Loucy (cell line): ENCODE data around the gene SPRR1A.
"Not testable (repeated sequence)": the region's sequence is repeated elsewhere in the genome, so short reads cannot be mapped to it uniquely, and the experiment has no call there.

Source experiments
- H2AFZ ChIP-seq: fragments of 200-600 bp; sonication (generic); 2 replicates; pipeline ENCODE4 v1.6.0; 2016; ENCODE audit warnings: antibody characterized with exemption, mild to moderate bottlenecking, low read length, moderate library complexity
- H3F3A ChIP-seq: fragments of 200-600 bp; 2 replicates; pipeline ENCODE4 v1.6.0; 2016; ENCODE audit warnings: antibody characterized with exemption, low read depth, mild to moderate bottlenecking
- H3K27me3 ChIP-seq: fragments of 200-600 bp; sonication (generic); 2 replicates; pipeline ENCODE4 v1.6.1; 2014; ENCODE audit warnings: low read length, mild to moderate bottlenecking; ENCODE audit not compliant: insufficient read depth, poor library complexity, severe bottlenecking
- H3K36me3 ChIP-seq: fragments of 200-600 bp; sonication (generic); 2 replicates; pipeline ENCODE4 v1.6.1; 2016; ENCODE audit warnings: low read length; ENCODE audit not compliant: insufficient read depth
- H3K4me1 ChIP-seq: fragments of 200-600 bp; sonication (generic); 2 replicates; pipeline ENCODE4 v1.5.1; 2014; ENCODE audit warnings: low read length, mild to moderate bottlenecking; ENCODE audit not compliant: insufficient read depth, poor library complexity, severe bottlenecking
- H3K4me2 ChIP-seq: fragments of 200-600 bp; sonication (generic); 2 replicates; pipeline ENCODE4 v1.6.0; 2014; ENCODE audit warnings: antibody characterized with exemption, low read length, low read depth, mild to moderate bottlenecking; ENCODE audit not compliant: poor library complexity, severe bottlenecking
- H3K4me3 ChIP-seq: fragments of 200-600 bp; sonication (generic); 2 replicates; pipeline ENCODE4 v1.5.1; 2014; ENCODE audit warnings: low read length, mild to moderate bottlenecking, mixed read lengths; ENCODE audit not compliant: poor library complexity, severe bottlenecking
- H3K79me2 ChIP-seq: fragments of 200-600 bp; sonication (generic); 2 replicates; pipeline ENCODE4 v1.6.1; 2014; ENCODE audit warnings: low read length; ENCODE audit not compliant: insufficient read depth
- H3K9ac ChIP-seq: fragments of 200-600 bp; sonication (generic); 2 replicates; pipeline ENCODE4 v1.6.0; 2014; ENCODE audit warnings: mild to moderate bottlenecking, low read depth, low read length, moderate library complexity; ENCODE audit not compliant: poor library complexity, severe bottlenecking
- H3K9me2 ChIP-seq: fragments of 200-600 bp; sonication (generic); replicated peaks from 2 replicates; pipeline ENCODE4 v1.6.1; 2016; ENCODE audit warnings: low read depth, low read length, mixed read lengths
- H3K9me3 ChIP-seq: fragments of 200-600 bp; sonication (generic); 2 replicates; pipeline ENCODE4 v1.6.1; 2014; ENCODE audit warnings: mild to moderate bottlenecking, antibody characterized with exemption, low read length, low read depth; ENCODE audit not compliant: insufficient read depth
- H4K20me1 ChIP-seq: fragments of 200-600 bp; sonication (generic); 2 replicates; pipeline ENCODE4 v1.6.0; 2014; ENCODE audit warnings: antibody characterized with exemption, low read length, mild to moderate bottlenecking; ENCODE audit not compliant: insufficient read depth, poor library complexity, severe bottlenecking
- CTCF ChIP-seq: fragments of 200-600 bp; sonication (generic); conservative IDR thresholded peaks from 2 replicates; pipeline ENCODE4 v1.5.1; 2014; ENCODE audit warnings: mild to moderate bottlenecking, antibody characterized with exemption, low read length
- EZH2phosphoT487 ChIP-seq: fragments of 200-600 bp; IDR thresholded peaks from 2 replicates; pipeline ENCODE4 v1.6.1; 2018; ENCODE audit warnings: antibody characterized with exemption, mild to moderate bottlenecking, moderate library complexity, borderline replicate concordance

SPRR1A gene

GRCh38 chr1:153001382-153001781, 17.5 kb downstream of the SPRR1A start, which contains the start of gene SPRR3:
SPRR3 (plus strand) TSS chr1:153001749; CDS start chr1:153003021, 1,272 bp downstream.
- TF ChIP-seq EZH2phosphoT487 (no peak), CTCF (no peak)
- no peak within 1 kb of the TSS for H3K9ac ChIP-seq
- H3K9me2 ChIP-seq: no peaks in the 10 kb centered on the region
- no peak within 1 kb of the TSS for H3K4me2 ChIP-seq
- H4K20me1 ChIP-seq: no peaks in the 10 kb centered on the region
- H3F3A ChIP-seq: no peaks in the 10 kb centered on the region
- H3K36me3 ChIP-seq: no peaks in the 10 kb centered on the region
- no peaks in the 10 kb centered on the region for H3K4me1 ChIP-seq
- H3K27me3 ChIP-seq: no peaks in the 10 kb centered on the region
- no peaks in the 10 kb centered on the region for H3K9me3 ChIP-seq
- H3K79me2 ChIP-seq: no peaks in the 10 kb centered on the region
- H2AFZ ChIP-seq: no peak within 1 kb of the TSS
- H3K4me3 ChIP-seq: no peak within 1 kb of the TSS

DNA sequence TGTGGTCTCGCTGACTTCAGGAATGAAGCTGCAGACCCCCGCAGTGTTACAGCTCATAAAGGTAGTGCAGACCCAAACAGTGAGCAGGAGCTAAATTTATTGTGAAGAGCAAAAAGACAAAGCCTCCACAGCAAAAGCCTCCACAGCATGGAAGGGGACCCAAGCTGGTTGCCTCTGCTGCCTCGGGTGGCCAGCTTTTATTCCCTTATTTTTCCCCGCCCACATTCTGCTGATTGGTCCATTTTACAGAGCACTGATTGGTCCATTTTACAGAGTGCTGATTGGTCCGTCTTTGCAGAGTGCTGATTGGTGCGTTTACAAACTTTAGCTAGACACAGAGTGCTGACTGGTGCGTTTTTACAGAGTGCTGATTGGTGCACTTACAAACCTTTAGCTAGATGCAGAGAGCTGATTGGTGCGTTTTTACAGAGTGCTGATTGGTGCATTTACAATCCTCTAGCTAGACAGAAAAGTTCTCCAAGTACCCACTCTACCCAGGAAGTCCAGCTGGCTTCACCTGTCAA, 27.4 kb downstream of the SPRR1A start:
- not testable (repeated sequence) for H3K4me1 ChIP-seq, H2AFZ ChIP-seq

DNA sequence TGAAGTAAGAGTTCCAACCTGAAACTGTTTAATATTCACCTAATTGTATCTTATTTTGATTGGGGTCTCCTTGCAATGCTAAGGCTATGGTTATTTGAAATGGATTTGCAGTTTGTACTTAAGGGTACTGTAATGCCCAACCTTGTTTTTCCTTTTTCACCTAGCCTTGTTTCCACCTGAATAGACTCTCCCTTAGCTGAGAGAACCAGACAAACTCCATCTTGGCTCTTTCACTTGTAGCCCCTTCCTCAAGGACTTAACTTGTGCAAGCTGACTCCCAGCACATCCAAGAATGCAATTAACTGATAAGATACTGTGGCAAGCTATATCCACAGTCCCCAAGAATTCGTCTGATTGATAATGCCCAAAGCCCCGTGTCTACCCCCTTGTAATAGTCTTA, 37.9 kb downstream of the SPRR1A start:
- H3K9me3 ChIP-seq, H4K20me1 ChIP-seq, H2AFZ ChIP-seq, H3K4me3 ChIP-seq, H3K27me3 ChIP-seq, H3K79me2 ChIP-seq, H3K4me1 ChIP-seq, H3K9ac ChIP-seq, H3K4me2 ChIP-seq, H3K36me3 ChIP-seq, H3K9me2 ChIP-seq, H3F3A ChIP-seq: not testable (repeated sequence)

More for the DNA sequence above, 27.4 kb downstream of the SPRR1A start:
- H4K20me1 ChIP-seq, H3K9me2 ChIP-seq, H3F3A ChIP-seq, H3K27me3 ChIP-seq, H3K4me3 ChIP-seq, H3K4me2 ChIP-seq, H3K9me3 ChIP-seq, H3K36me3 ChIP-seq, H3K9ac ChIP-seq, H3K79me2 ChIP-seq: not testable (repeated sequence)

DNA sequence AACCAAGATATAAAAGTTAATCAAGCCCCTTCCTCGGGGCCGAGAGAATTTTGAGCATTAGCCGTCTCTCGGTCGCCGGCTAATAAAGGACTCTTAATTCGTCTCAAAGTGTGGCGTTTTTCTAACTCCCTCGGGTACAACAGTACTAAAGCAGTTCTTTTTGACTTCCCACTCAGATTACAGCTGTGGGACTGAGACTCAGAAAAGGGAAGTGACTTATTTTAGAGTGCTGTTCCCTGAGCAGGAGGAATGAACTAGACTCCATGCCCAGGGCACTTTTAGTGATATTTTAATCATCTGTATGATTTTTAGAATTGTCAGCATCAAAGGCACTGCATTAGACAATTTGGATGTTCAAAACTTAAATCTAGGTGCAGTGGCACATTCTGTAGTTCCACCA, 38.5 kb downstream of the SPRR1A start:
- not testable (repeated sequence) for H3K79me2 ChIP-seq, H3K9ac ChIP-seq, H3K36me3 ChIP-seq, H2AFZ ChIP-seq, H4K20me1 ChIP-seq, H3K9me3 ChIP-seq, H3K9me2 ChIP-seq, H3K4me2 ChIP-seq, H3K4me1 ChIP-seq, H3F3A ChIP-seq, H3K4me3 ChIP-seq, H3K27me3 ChIP-seq

DNA sequence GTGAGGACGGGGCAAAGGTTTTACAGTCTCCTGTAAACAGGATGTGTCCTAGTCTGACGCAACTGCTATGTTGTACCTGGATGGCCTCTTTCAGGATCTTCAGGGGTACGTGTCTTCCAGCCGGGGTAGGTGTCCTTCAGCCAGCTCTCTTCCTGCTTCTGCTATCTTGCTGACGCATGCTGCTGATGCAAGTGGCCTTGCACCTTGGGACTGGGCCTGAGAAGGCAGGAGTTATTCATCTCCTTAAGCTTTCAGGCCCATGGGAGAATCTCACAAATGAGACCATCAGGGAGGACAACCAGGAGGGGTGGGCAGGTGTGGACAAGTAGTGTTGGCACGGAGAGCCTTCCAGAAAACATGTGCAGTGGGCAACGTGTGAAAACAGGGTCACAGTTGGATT, 39.2 kb downstream of the SPRR1A start:
- Histone ChIP-seq H3K9ac (no peak overlapping the region), H3F3A (no peaks in the 10 kb centered on the region), H3K36me3 (no peaks in the 10 kb centered on the region), H3K9me2 (no peaks in the 10 kb centered on the region), H3K79me2 (no peaks in the 10 kb centered on the region), H3K4me1 (no peaks in the 10 kb centered on the region), H3K27me3 (no peaks in the 10 kb centered on the region), H3K9me3 (no peaks in the 10 kb centered on the region), H2AFZ (no peak overlapping the region), H3K4me2 (no peak overlapping the region), H3K4me3 (no peak overlapping the region), H4K20me1 (no peaks in the 10 kb centered on the region)
- TF ChIP-seq CTCF (no peak), EZH2phosphoT487 (no peak)
